ENCODE data around the gene WDR76. TPM values are rescaled to one million over a fixed set of nuclear protein-coding genes. Genes with fewer than 3 reads are reported as not detected.

WDR76 gene
- total RNA-seq, 1 experiment from 2014 or later: 77.0 TPM

Other genes with a start within 250 kb of the WDR76 start
- 8.6 and 18.8 TPM in 2 replicates for gene PPIP5K1, start 236.8 kb upstream of the WDR76 start, total RNA-seq (2014; rRNA removed; shearing (Covaris generic))
- gene CKMT1B, start 233.0 kb upstream of the WDR76 start, total RNA-seq (2014; rRNA removed; shearing (Covaris generic)): not detected in 2 replicates
- not detected in 2 replicates for gene STRC, start 208.2 kb upstream of the WDR76 start, total RNA-seq (2014; rRNA removed; shearing (Covaris generic))
- gene CATSPER2, start 178.2 kb upstream of the WDR76 start, total RNA-seq (2014; rRNA removed; shearing (Covaris generic)): 0.26 and 1.3 TPM in 2 replicates
- not detected in 2 replicates for gene CKMT1A, start 133.1 kb upstream of the WDR76 start, total RNA-seq (2014; rRNA removed; shearing (Covaris generic))
- 177 and 211 TPM in 2 replicates for gene PDIA3, start 80.6 kb upstream of the WDR76 start, total RNA-seq (2014; rRNA removed; shearing (Covaris generic))
- 2.2 and 2.8 TPM in 2 replicates for gene ELL3, start 50.0 kb upstream of the WDR76 start, total RNA-seq (2014; rRNA removed; shearing (Covaris generic))
- 1,081 and 1,697 TPM in 2 replicates for gene SERF2, start 34.7 kb upstream of the WDR76 start, total RNA-seq (2014; rRNA removed; shearing (Covaris generic))
- gene SERINC4, start 26.8 kb upstream of the WDR76 start, total RNA-seq (2014; rRNA removed; shearing (Covaris generic)): not detected in 2 replicates
- gene HYPK, start 26.4 kb upstream of the WDR76 start, total RNA-seq (2014; rRNA removed; shearing (Covaris generic)): 9.4 and 18.9 TPM in 2 replicates
- gene MFAP1, start 2.3 kb upstream of the WDR76 start, total RNA-seq (2014; rRNA removed; shearing (Covaris generic)): 40.1 and 55.3 TPM in 2 replicates